GM12891 (cell line): ENCODE results near the gene KLHL21.

Experiments
- PAX5 ChIP-seq: IDR thresholded peaks from 2 replicates; pipeline ENCODE4 v1.6.1; 2011; ENCODE audit warnings: low read length, moderate library complexity, mild to moderate bottlenecking; ENCODE audit not compliant: insufficient read depth, severe bottlenecking
- POLR2A ChIP-seq: IDR thresholded peaks from 2 replicates; pipeline ENCODE4 v1.6.1; 2011; ENCODE audit warnings: low read depth, low read length, control low read depth
- POLR2AphosphoS5 ChIP-seq: IDR thresholded peaks from 2 replicates; pipeline ENCODE4 v1.6.1; 2011; ENCODE audit warnings: low read depth, low read length, control low read depth
- SPI1 ChIP-seq: IDR thresholded peaks from 2 replicates; pipeline ENCODE4 v1.6.1; 2011; ENCODE audit warnings: low read depth, low read length, control low read depth
- TAF1 ChIP-seq: IDR thresholded peaks from 2 replicates; pipeline ENCODE4 v1.6.1; 2011; ENCODE audit warnings: low read depth, low read length, control low read depth

- TF ChIP-seq POLR2A (no peak), POLR2AphosphoS5 (no peak), TAF1 (no peak), SPI1 (no peak), PAX5 (no peak)
Measured at GRCh38 chr1:6557597-6557996, 45.1 kb downstream of the KLHL21 start.
